HepG2 (cell line): ENCODE results near the gene GRIK1.

Experiments used
- ELF4 ChIP-seq: sonication (generic); formaldehyde crosslinking; IDR thresholded peaks from 2 replicates; pipeline ENCODE4 v1.5.0; 2020; ENCODE audit warnings: missing genetic modification reagents, mild to moderate bottlenecking, moderate library complexity, borderline replicate concordance
- ETV6 ChIP-seq: sonication (generic); formaldehyde crosslinking; conservative IDR thresholded peaks from 2 replicates; pipeline ENCODE4 v1.4.0; 2020; ENCODE audit warnings: missing genetic modification reagents
- JUN ChIP-seq: sonication (generic); formaldehyde crosslinking; IDR thresholded peaks from 2 replicates; pipeline ENCODE4 v1.4.0; 2020; ENCODE audit warnings: mild to moderate bottlenecking, missing genetic modification reagents
- POLR2A ChIP-seq, 2 experiments: IDR thresholded peaks; 2 replicates each; pipeline ENCODE4 v1.6.1; 2011; ENCODE audit warnings: low read depth in 2 of 2, low read length in 2 of 2, mild to moderate bottlenecking in 1 of 2, moderate library complexity in 1 of 2; ENCODE audit not compliant: insufficient read depth in 1 of 2
- PRDM4 ChIP-seq: sonication (generic); formaldehyde crosslinking; IDR thresholded peaks from 2 replicates; pipeline ENCODE4 v1.9.0; 2021; ENCODE audit warnings: missing genetic modification reagents, borderline replicate concordance
- ZBTB43 ChIP-seq: sonication (generic); formaldehyde crosslinking; conservative IDR thresholded peaks from 2 replicates; pipeline ENCODE4 v1.4.0; 2020; ENCODE audit warnings: missing genetic modification reagents
- ZSCAN31 ChIP-seq: sonication (generic); formaldehyde crosslinking; IDR thresholded peaks from 2 replicates; pipeline ENCODE4 v1.5.0; 2020; ENCODE audit warnings: low read depth, mild to moderate bottlenecking, missing genetic modification reagents
- ZZZ3 ChIP-seq: sonication (generic); formaldehyde crosslinking; IDR thresholded peaks from 2 replicates; pipeline ENCODE4 v1.4.0; 2020; ENCODE audit warnings: missing genetic modification reagents, mild to moderate bottlenecking, borderline replicate concordance

GRCh38 chr21:29638761-29639327 lies 301.0 kb downstream of the GRIK1 start:
- TF ChIP-seq ZBTB43 (CRISPR knock-in tag) (no peak), POLR2A (IDR thresholded peaks at IDR 0.05; ENCODE audit: insufficient read depth in 1 of 2, low read depth in 2 of 2, low read length in 2 of 2) (no peak), ETV6 (no peak), ZZZ3 (no peak), PRDM4 (no peak), JUN (no peak), ELF4 (CRISPR knock-in tag) (no peak), ZSCAN31 (CRISPR knock-in tag) (no peak)
